ENCODE measurements around the gene C19orf47.

C19orf47 gene

GRCh38 chr19:40278361-40279035 lies 69.7 kb downstream of the C19orf47 start:
- Histone ChIP-seq H3K36me3 (replicated peaks; ENCODE audit: insufficient read depth, low read length) (no peaks in the 10 kb centered on the region), H3K4me1 (ENCODE audit: low read length) (0 out of 2 replicates have a peak, but pooled peaks cover 2% of the 10 kb centered on the region), H3K4me2 (ENCODE audit: low read depth, low read length) (no peak overlapping the region), H3K9me3 (replicated peaks; ENCODE audit: insufficient read depth, low read length) (no peaks in the 10 kb centered on the region), H3K9ac (ENCODE audit: low read length) (no peak overlapping the region), H3K4me3 (ENCODE audit: low read length) (no peak overlapping the region), H4K20me1 (ENCODE audit: insufficient read depth, low read length) (0 out of 2 replicates have a peak, but pooled peaks cover 9% of the 10 kb centered on the region), H3K27ac (ENCODE audit: low read length) (no peak overlapping the region), H3K27me3 (replicated peaks; ENCODE audit: insufficient read depth, low read length) (no peaks in the 10 kb centered on the region), H3F3A (ENCODE audit: insufficient read depth, low read length) (no peaks in the 10 kb centered on the region), H2AFZ (ENCODE audit: low read length) (no peak overlapping the region), H3K9me2 (replicated peaks; ENCODE audit: insufficient read depth, low read length) (no peaks in the 10 kb centered on the region), H3K79me2 (ENCODE audit: low read length) (peaks cover 96% of the 10 kb centered on the region)
- no peak for DNase-seq
- TF ChIP-seq CTCF (IDR thresholded peaks at IDR 0.05; ENCODE audit: low read length) (no peak), EZH2 (optimal IDR thresholded peaks at IDR 0.05; ENCODE audit: low read depth, low read length) (no peak), EZH2phosphoT487 (IDR thresholded peaks at IDR 0.05; ENCODE audit: low read length) (no peak)

DNA sequence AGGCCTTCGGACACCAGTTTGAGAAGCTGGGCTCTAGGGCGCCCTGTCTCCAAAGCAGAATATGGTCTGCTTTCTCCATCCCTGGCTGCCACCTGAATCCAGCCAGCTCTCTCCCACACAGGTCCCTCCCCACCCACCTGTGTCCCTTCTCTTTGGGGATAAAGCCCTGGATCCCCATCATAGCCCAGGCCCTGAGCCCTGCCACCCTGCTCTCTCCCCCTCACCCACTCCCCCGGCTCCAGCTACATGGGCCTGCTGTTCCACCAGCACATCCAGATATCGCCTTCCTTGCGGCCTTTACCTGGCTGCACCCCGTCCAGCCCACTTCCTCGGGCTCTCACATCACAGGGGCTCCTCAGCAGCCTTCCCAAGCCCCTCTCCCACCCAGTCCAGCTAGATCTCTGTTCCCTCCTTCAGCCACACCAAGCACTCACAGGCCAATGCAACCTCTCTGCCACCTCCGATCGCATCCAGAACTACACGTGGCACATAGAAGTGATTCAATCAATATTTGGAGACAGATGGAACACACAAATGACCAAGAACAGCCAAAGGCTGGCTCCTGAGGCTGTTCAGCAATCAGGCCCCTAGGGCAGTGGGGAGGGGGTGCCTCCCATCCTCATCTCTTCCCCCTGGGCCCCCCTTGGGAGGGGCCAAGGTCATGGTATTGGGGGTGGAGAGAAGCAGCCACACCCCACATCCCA lies 70.7 kb downstream of the C19orf47 start:
- Histone ChIP-seq H2AFZ (ENCODE audit: low read length) (no peak overlapping the region), H3K36me3 (replicated peaks; ENCODE audit: insufficient read depth, low read length) (no peaks in the 10 kb centered on the region), H4K20me1 (ENCODE audit: insufficient read depth, low read length) (0 out of 2 replicates have a peak, but pooled peaks cover 9% of the 10 kb centered on the region), H3K27me3 (replicated peaks; ENCODE audit: insufficient read depth, low read length) (no peaks in the 10 kb centered on the region), H3K9ac (ENCODE audit: low read length) (no peak overlapping the region), H3K9me2 (replicated peaks; ENCODE audit: insufficient read depth, low read length) (no peaks in the 10 kb centered on the region), H3K4me2 (ENCODE audit: low read depth, low read length) (no peak overlapping the region), H3F3A (ENCODE audit: insufficient read depth, low read length) (no peaks in the 10 kb centered on the region), H3K9me3 (replicated peaks; ENCODE audit: insufficient read depth, low read length) (no peaks in the 10 kb centered on the region), H3K4me1 (ENCODE audit: low read length) (no peaks in the 10 kb centered on the region), H3K4me3 (ENCODE audit: low read length) (no peak overlapping the region), H3K79me2 (ENCODE audit: low read length) (peaks cover 95% of the 10 kb centered on the region), H3K27ac (ENCODE audit: low read length) (no peak overlapping the region)
- TF ChIP-seq CTCF (IDR thresholded peaks at IDR 0.05; ENCODE audit: low read length), result no peak
- TF ChIP-seq EZH2 (optimal IDR thresholded peaks at IDR 0.05; ENCODE audit: low read depth, low read length), result no peak
- no peak for TF ChIP-seq EZH2phosphoT487 (IDR thresholded peaks at IDR 0.05; ENCODE audit: low read length)
- DNase-seq, result no peak

DNA sequence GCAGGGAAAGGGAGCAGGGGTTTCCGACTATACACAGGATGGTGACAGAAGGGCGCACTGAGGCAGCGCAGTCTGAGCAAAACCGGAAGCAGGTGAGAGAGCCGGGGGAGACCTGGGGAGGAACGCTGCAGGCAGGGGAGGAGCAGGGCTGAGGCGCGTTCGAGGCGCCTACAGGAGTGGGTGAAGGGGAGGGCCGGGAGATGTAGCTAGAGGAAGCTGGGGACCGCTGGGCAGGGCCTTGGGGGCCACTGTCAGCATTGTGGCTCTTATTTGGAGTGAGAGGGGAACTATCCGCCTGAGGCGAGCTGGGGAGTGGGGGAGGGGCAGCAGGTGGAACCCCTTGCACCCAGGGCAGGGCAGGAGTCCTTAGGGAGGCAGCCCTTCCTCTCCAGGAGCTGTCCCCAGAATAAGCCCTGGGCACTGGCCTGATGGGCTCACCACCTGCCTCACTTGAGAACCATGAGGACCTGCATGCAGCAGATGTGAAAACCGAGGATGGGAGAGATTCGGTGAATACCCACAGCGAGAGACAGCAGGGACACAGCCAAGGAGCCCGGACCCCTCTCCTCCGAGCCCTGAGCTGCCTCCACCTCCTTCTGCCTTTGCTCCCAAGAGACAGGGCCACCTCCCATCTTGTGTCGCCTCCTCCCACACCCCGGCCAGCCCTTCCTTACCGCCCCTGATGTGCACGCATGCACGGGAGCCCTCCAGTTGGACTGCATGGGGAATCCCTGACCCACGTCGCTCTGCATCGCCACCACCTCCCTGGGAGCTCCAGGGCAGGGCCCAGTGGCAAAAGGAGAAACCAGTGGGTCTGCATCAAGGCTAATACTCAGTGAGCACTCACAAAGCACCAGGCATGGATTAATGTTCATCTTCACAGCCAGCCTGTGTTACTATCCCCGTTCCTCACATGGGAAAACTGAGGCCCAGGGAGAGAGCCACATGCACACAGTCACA lies 73.3 kb downstream of the C19orf47 start:
- Histone ChIP-seq H3K4me3 (ENCODE audit: low read length) (no peak overlapping the region), H3K79me2 (ENCODE audit: low read length) (peaks cover 93% of the 10 kb centered on the region), H3K4me2 (ENCODE audit: low read depth, low read length) (no peak overlapping the region), H3K9me2 (replicated peaks; ENCODE audit: insufficient read depth, low read length) (no peaks in the 10 kb centered on the region), H3K9ac (ENCODE audit: low read length) (no peak overlapping the region), H3K27ac (ENCODE audit: low read length) (no peak overlapping the region), H3K9me3 (replicated peaks; ENCODE audit: insufficient read depth, low read length) (no peaks in the 10 kb centered on the region), H3K36me3 (replicated peaks; ENCODE audit: insufficient read depth, low read length) (no peaks in the 10 kb centered on the region), H3K4me1 (ENCODE audit: low read length) (no peaks in the 10 kb centered on the region), H3K27me3 (replicated peaks; ENCODE audit: insufficient read depth, low read length) (no peaks in the 10 kb centered on the region), H4K20me1 (ENCODE audit: insufficient read depth, low read length) (0 out of 2 replicates have a peak, but pooled peaks cover 9% of the 10 kb centered on the region), H3F3A (ENCODE audit: insufficient read depth, low read length) (no peaks in the 10 kb centered on the region), H2AFZ (ENCODE audit: low read length) (no peak overlapping the region)
- TF ChIP-seq CTCF (IDR thresholded peaks at IDR 0.05; ENCODE audit: low read length), result no peak
- TF ChIP-seq EZH2phosphoT487 (IDR thresholded peaks at IDR 0.05; ENCODE audit: low read length), result no peak
- TF ChIP-seq EZH2 (optimal IDR thresholded peaks at IDR 0.05; ENCODE audit: low read depth, low read length), result no peak
- DNase-seq, result no peak
